Stimulated activated naive CD8-positive, alpha-beta T cell treated with anti-CD3 and anti-CD28 coated beads, Interleukin-15, Interleukin-2, amounts not matched to agents 100 U/mL and 50 U/mL, for 24 hours (primary cell): ENCODE data around the gene ZCCHC17.

Experiments
- ATAC-seq: fragments of 150-1000 bp; cut with Tn5 transposase; one replicate; pipeline ENCODE4 v1.10.0; 2021
- DNase-seq: peaks from one replicate; pipeline ENCODE4 v3.0.0; 2021

Gene ZCCHC17

GRCh38 chr1:31306278-31306677 is 9.4 kb downstream of the ZCCHC17 start:
- DNase-seq: no peak
- ATAC-seq: no peak

GRCh38 chr1:31308036-31308435 is 11.2 kb downstream of the ZCCHC17 start:
- ATAC-seq: no peak
- DNase-seq: no peak

- ATAC-seq: no peak
- DNase-seq: no peak
Measured at GRCh38 chr1:31310198-31310597, 13.4 kb downstream of the ZCCHC17 start.

GRCh38 chr1:31315902-31316301 is 19.1 kb downstream of the ZCCHC17 start:
- DNase-seq: no peak
- no peak for ATAC-seq

- ATAC-seq (no peak), DNase-seq (no peak)
Measured at GRCh38 chr1:31318146-31318545, 21.3 kb downstream of the ZCCHC17 start.

- DNase-seq: no peak
- no peak for ATAC-seq
Measured at GRCh38 chr1:31324093-31324492, 27.3 kb downstream of the ZCCHC17 start.

- DNase-seq (no peak), ATAC-seq (no peak)
Measured at GRCh38 chr1:31324992-31325391, 28.2 kb downstream of the ZCCHC17 start.

- ATAC-seq (peak; percentile 49), DNase-seq (no peak)
Measured at GRCh38 chr1:31326461-31326860, 29.6 kb downstream of the ZCCHC17 start.

- no peak for DNase-seq
- no peak for ATAC-seq
Measured at GRCh38 chr1:31327381-31327780, 30.5 kb downstream of the ZCCHC17 start.

GRCh38 chr1:31335007-31335406 is 38.2 kb downstream of the ZCCHC17 start:
- ATAC-seq (no peak), DNase-seq (no peak)

- no peak for ATAC-seq
Measured at GRCh38 chr1:31336687-31337467, 40.0 kb downstream of the ZCCHC17 start.

GRCh38 chr1:31344503-31344902 is 47.7 kb downstream of the ZCCHC17 start:
- DNase-seq: no peak
- no peak for ATAC-seq

More at GRCh38 chr1:31336687-31337467, 40.0 kb downstream of the ZCCHC17 start:
- no peak for DNase-seq

- DNase-seq: no peak
- ATAC-seq: no peak
Measured at GRCh38 chr1:31345635-31346034, 48.8 kb downstream of the ZCCHC17 start.

GRCh38 chr1:31346785-31347184 is 50.0 kb downstream of the ZCCHC17 start:
- no peak for DNase-seq
- no peak for ATAC-seq

GRCh38 chr1:31348449-31348848 is 51.6 kb downstream of the ZCCHC17 start:
- ATAC-seq (no peak), DNase-seq (no peak)

GRCh38 chr1:31354283-31354682 is 57.5 kb downstream of the ZCCHC17 start:
- ATAC-seq: no peak

GRCh38 chr1:31356427-31356826 is 59.6 kb downstream of the ZCCHC17 start:
- DNase-seq (no peak), ATAC-seq (no peak)

More at GRCh38 chr1:31354283-31354682, 57.5 kb downstream of the ZCCHC17 start:
- no peak for DNase-seq

GRCh38 chr1:31361607-31362006 is 64.8 kb downstream of the ZCCHC17 start:
- ATAC-seq: no peak
- no peak for DNase-seq

- DNase-seq (no peak), ATAC-seq (no peak)
Measured at GRCh38 chr1:31362032-31362431, 65.2 kb downstream of the ZCCHC17 start.

GRCh38 chr1:31364561-31365250 is 67.9 kb downstream of the ZCCHC17 start:
- ATAC-seq (no peak), DNase-seq (no peak)

- ATAC-seq (no peak), DNase-seq (no peak)
Measured at GRCh38 chr1:31366796-31367195, 70.0 kb downstream of the ZCCHC17 start.

GRCh38 chr1:31368611-31369107 is 71.8 kb downstream of the ZCCHC17 start:
- ATAC-seq (no peak), DNase-seq (no peak)

- ATAC-seq: no peak
- DNase-seq: no peak
Measured at GRCh38 chr1:31370021-31370420, 73.2 kb downstream of the ZCCHC17 start.
